ENCODE measurements around the gene NADK.
"Not testable (repeated sequence)": the region's sequence is repeated elsewhere in the genome, so short reads cannot be mapped to it uniquely, and the experiment has no call there.

DNA sequence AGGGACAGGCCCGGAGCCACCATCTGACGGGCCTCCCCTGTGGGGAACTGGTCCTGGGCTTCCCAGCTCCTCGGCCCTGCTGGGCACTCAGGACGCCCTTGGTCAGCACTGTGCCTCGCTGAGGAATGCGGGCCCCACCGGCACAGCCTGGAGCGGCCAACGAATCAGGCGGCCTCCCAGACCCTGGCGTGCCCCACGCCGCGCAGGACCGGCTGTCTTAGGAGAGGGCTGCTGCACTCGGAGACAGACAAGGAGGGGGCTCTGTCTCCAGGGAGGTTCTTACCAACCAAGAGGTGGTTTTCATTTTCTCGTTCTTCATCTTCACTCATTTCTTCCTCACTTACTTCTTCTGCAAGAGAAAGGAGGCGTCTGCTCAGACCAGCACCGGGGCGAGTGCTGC lies 70.4 kb downstream of the NADK start:
- TF ChIP-seq, protein P1, sequence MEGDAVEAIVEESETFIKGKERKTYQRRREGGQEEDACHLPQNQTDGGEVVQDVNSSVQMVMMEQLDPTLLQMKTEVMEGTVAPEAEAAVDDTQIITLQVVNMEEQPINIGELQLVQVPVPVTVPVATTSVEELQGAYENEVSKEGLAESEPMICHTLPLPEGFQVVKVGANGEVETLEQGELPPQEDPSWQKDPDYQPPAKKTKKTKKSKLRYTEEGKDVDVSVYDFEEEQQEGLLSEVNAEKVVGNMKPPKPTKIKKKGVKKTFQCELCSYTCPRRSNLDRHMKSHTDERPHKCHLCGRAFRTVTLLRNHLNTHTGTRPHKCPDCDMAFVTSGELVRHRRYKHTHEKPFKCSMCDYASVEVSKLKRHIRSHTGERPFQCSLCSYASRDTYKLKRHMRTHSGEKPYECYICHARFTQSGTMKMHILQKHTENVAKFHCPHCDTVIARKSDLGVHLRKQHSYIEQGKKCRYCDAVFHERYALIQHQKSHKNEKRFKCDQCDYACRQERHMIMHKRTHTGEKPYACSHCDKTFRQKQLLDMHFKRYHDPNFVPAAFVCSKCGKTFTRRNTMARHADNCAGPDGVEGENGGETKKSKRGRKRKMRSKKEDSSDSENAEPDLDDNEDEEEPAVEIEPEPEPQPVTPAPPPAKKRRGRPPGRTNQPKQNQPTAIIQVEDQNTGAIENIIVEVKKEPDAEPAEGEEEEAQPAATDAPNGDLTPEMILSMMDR (IDR thresholded peaks at IDR 0.05; ENCODE audit: low read depth, low read length, poor library complexity, severe bottlenecking) = not testable (repeated sequence)
- TF ChIP-seq EZH2phosphoT487 (IDR thresholded peaks at IDR 0.05; ENCODE audit: borderline replicate concordance, low read length) = not testable (repeated sequence)
